DND-41 (cell line): ENCODE data around the gene CTDP1.

Source experiments
- ATAC-seq: fragments of 200-7000 bp; cut with Tn5 transposase; 3 replicates; pipeline ENCODE4 v1.9.1; 2021; ENCODE audit warnings: low read depth; ENCODE audit not compliant: insufficient read depth
- DNase-seq: peaks from one replicate; pipeline ENCODE4 v3.0.0-alpha.2; 2020
- H2AFZ ChIP-seq: 2 replicates; pipeline ENCODE4 v1.6.0; 2012; ENCODE audit warnings: low read depth, low read length
- H3K27ac ChIP-seq: 2 replicates; pipeline ENCODE4 v1.5.1; 2012; ENCODE audit warnings: low read length, inconsistent platforms
- H3K27me3 ChIP-seq: fragments of 200-600 bp; sonication (generic); 2 replicates; pipeline ENCODE4 v1.6.0; 2012; ENCODE audit warnings: low read length, mild to moderate bottlenecking, inconsistent platforms; ENCODE audit not compliant: insufficient read depth, poor library complexity
- H3K36me3 ChIP-seq: 2 replicates; pipeline ENCODE4 v1.5.1; 2012; ENCODE audit warnings: low read length, inconsistent platforms; ENCODE audit not compliant: insufficient read depth
- H3K4me1 ChIP-seq: 2 replicates; pipeline ENCODE4 v1.5.1; 2012; ENCODE audit warnings: mild to moderate bottlenecking, low read length; ENCODE audit not compliant: insufficient read depth
- H3K4me2 ChIP-seq: 2 replicates; pipeline ENCODE4 v1.6.0; 2012; ENCODE audit warnings: mild to moderate bottlenecking, moderate library complexity, low read length, inconsistent platforms; ENCODE audit not compliant: insufficient read depth
- H3K4me3 ChIP-seq, 2 experiments: fragments of 200-600 bp in 1 of 2; shearing (Covaris generic) in 1 of 2; 2 replicates each; pipeline ENCODE4 v1.5.1; 2012 to 2016; ENCODE audit warnings: inconsistent platforms in 2 of 2, low read length in 2 of 2, mild to moderate bottlenecking in 2 of 2, low read depth in 1 of 2, moderate library complexity in 1 of 2
- H3K79me2 ChIP-seq: 2 replicates; pipeline ENCODE4 v1.6.0; 2012; ENCODE audit warnings: low read length, inconsistent platforms; ENCODE audit not compliant: insufficient read depth
- H3K9ac ChIP-seq: 2 replicates; pipeline ENCODE4 v1.6.0; 2012; ENCODE audit warnings: low read depth, mild to moderate bottlenecking, inconsistent platforms, low read length, moderate library complexity
- H3K9me3 ChIP-seq: 2 replicates; pipeline ENCODE4 v1.5.1; 2012; ENCODE audit warnings: low read length, moderate library complexity, mild to moderate bottlenecking, inconsistent platforms; ENCODE audit not compliant: insufficient read depth, severe bottlenecking
- H4K20me1 ChIP-seq: 2 replicates; pipeline ENCODE4 v1.6.0; 2012; ENCODE audit warnings: low read length; ENCODE audit not compliant: insufficient read depth
- CTCF ChIP-seq: IDR thresholded peaks from 2 replicates; pipeline ENCODE4 v1.5.1; 2012; ENCODE audit warnings: borderline replicate concordance, low read length, moderate library complexity, mild to moderate bottlenecking; ENCODE audit not compliant: poor library complexity, severe bottlenecking; ENCODE audit errors: extremely low read depth
- EZH2 ChIP-seq: IDR thresholded peaks from 3 replicates; pipeline ENCODE4 v1.6.1; 2012; ENCODE audit warnings: borderline replicate concordance, low read depth, mild to moderate bottlenecking, moderate library complexity, low read length, inconsistent platforms; ENCODE audit not compliant: severe bottlenecking

Gene CTDP1

GRCh38 chr18:79668203-79668602 is 11.4 kb upstream of the CTDP1 start:
- Histone ChIP-seq H3K4me3 (no peak overlapping the region), H2AFZ (no peak overlapping the region), H3K4me1 (no peaks in the 10 kb centered on the region), H3K9me3 (no peaks in the 10 kb centered on the region), H3K27me3 (no peaks in the 10 kb centered on the region), H3K27ac (no peak overlapping the region), H4K20me1 (no peaks in the 10 kb centered on the region), H3K79me2 (no peaks in the 10 kb centered on the region), H3K36me3 (no peaks in the 10 kb centered on the region), H3K4me2 (no peak overlapping the region), H3K9ac (no peak overlapping the region)
- DNase-seq (no peak), ATAC-seq (no peak)
- TF ChIP-seq EZH2: no peak
- no peak for TF ChIP-seq CTCF

GRCh38 chr18:79672490-79673276 is 6.9 kb upstream of the CTDP1 start:
- TF ChIP-seq CTCF (no peak), EZH2 (no peak)
- Histone ChIP-seq H3K4me3 (no peak overlapping the region), H3K27ac (no peak overlapping the region), H3K79me2 (no peaks in the 10 kb centered on the region), H3K9me3 (peaks cover 9% of the 10 kb centered on the region), H2AFZ (no peak overlapping the region), H3K4me1 (peaks cover 7% of the 10 kb centered on the region), H3K27me3 (no peaks in the 10 kb centered on the region), H4K20me1 (no peaks in the 10 kb centered on the region), H3K4me2 (no peak overlapping the region), H3K36me3 (peaks cover 16% of the 10 kb centered on the region), H3K9ac (no peak overlapping the region)
- no peak; the same call in 2 of the 3 replicates for ATAC-seq
- DNase-seq: no peak

GRCh38 chr18:79677221-79677620 is 2.4 kb upstream of the CTDP1 start:
- DNase-seq: no peak
- Histone ChIP-seq H3K36me3 (peaks cover 31% of the 10 kb centered on the region), H3K4me1 (peaks cover 37% of the 10 kb centered on the region), H4K20me1 (peaks cover 25% of the 10 kb centered on the region), H3K9me3 (peaks cover 9% of the 10 kb centered on the region), H3K4me3 (0 out of 4 replicates have a peak overlapping the region, but pooled peaks of 1 of the 2 experiments have one; percentile 94), H3K9ac (no peak overlapping the region), H3K27me3 (no peaks in the 10 kb centered on the region), H3K27ac (no peak overlapping the region), H3K79me2 (peaks cover 34% of the 10 kb centered on the region), H2AFZ (no peak overlapping the region), H3K4me2 (peak overlapping the region; percentile 78)
- ATAC-seq: no peak
- TF ChIP-seq EZH2: no peak
- no peak for TF ChIP-seq CTCF
